ENCODE results near the gene GAB1.

GAB1 gene

GRCh38 chr4:143432258-143432591 lies 95.5 kb downstream of the GAB1 start:
- peaks cover 0 to 6% of the 10 kb centered on the region in 2 donors for H3K9me3 ChIP-seq (ENCODE audit: control insufficient read depth in 2 of 2, low read length in 2 of 2)
- H3K27me3 ChIP-seq (ENCODE audit: control insufficient read depth in 2 of 2, insufficient read depth in 2 of 2, low read length in 2 of 2), result no peaks in the 10 kb centered on the region
- H3K9ac ChIP-seq (ENCODE audit: low read depth in 1 of 2, low read length in 2 of 2), result no peak overlapping the region
- H3K27ac ChIP-seq (ENCODE audit: low read depth in 2 of 2, low read length in 2 of 2), result no peak overlapping the region
- no peak overlapping the region for H3K4me3 ChIP-seq (ENCODE audit: low read length in 2 of 2)
- peaks cover 0 to 7% of the 10 kb centered on the region in 2 donors for H3K4me1 ChIP-seq (ENCODE audit: control insufficient read depth in 2 of 2, insufficient read depth in 2 of 2, low read length in 2 of 2)
- H3K36me3 ChIP-seq (ENCODE audit: control insufficient read depth in 2 of 2, insufficient read depth in 2 of 2, low read length in 2 of 2), result peaks cover 8 to 14% of the 10 kb centered on the region in 2 donors

DNA sequence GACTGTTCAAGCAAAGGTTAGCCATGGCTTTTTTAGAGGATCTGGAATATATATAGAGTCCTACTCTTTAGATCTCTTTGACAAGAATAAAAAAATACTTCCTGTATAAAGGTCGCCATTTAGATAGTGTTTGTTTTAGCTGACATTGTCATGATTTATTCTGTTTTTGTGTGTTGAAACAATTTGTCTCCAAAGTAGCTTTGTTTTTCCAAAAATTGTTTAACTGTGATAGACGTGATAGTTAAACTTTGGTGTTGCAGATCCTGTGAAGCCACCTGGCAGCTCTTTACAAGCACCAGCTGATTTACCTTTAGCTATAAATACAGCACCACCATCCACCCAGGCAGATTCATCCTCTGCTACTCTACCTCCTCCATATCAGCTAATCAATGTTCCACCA lies 96.6 kb downstream of the GAB1 start:
- H3K4me3 ChIP-seq (ENCODE audit: low read length in 2 of 2), result no peak overlapping the region
- no peak overlapping the region for H3K27ac ChIP-seq (ENCODE audit: low read depth in 2 of 2, low read length in 2 of 2)
- peaks cover 12 to 17% of the 10 kb centered on the region in 2 donors for H3K36me3 ChIP-seq (ENCODE audit: control insufficient read depth in 2 of 2, insufficient read depth in 2 of 2, low read length in 2 of 2)

GRCh38 chr4:143435955-143436354 lies 99.3 kb downstream of the GAB1 start:
- Histone ChIP-seq H3K27me3 (ENCODE audit: control insufficient read depth in 2 of 2, insufficient read depth in 2 of 2, low read length in 2 of 2) (no peaks in the 10 kb centered on the region), H3K27ac (ENCODE audit: low read depth in 2 of 2, low read length in 2 of 2) (no peak overlapping the region), H3K9me3 (ENCODE audit: control insufficient read depth in 2 of 2, low read length in 2 of 2) (no peaks in the 10 kb centered on the region), H3K4me1 (ENCODE audit: control insufficient read depth in 2 of 2, insufficient read depth in 2 of 2, low read length in 2 of 2) (peaks cover 0 to 12% of the 10 kb centered on the region in 2 donors), H3K9ac (ENCODE audit: low read depth in 1 of 2, low read length in 2 of 2) (no peak overlapping the region), H3K4me3 (ENCODE audit: low read length in 2 of 2) (no peak overlapping the region), H3K36me3 (ENCODE audit: control insufficient read depth in 2 of 2, insufficient read depth in 2 of 2, low read length in 2 of 2) (peaks cover 25 to 27% of the 10 kb centered on the region in 2 donors)

More for the DNA sequence above, 96.6 kb downstream of the GAB1 start:
- no peak overlapping the region for H3K9ac ChIP-seq (ENCODE audit: low read depth in 1 of 2, low read length in 2 of 2)
- H3K4me1 ChIP-seq (ENCODE audit: control insufficient read depth in 2 of 2, insufficient read depth in 2 of 2, low read length in 2 of 2), result peaks cover 0 to 12% of the 10 kb centered on the region in 2 donors
- no peaks in the 10 kb centered on the region for H3K27me3 ChIP-seq (ENCODE audit: control insufficient read depth in 2 of 2, insufficient read depth in 2 of 2, low read length in 2 of 2)
- peaks cover 0 to 6% of the 10 kb centered on the region in 2 donors for H3K9me3 ChIP-seq (ENCODE audit: control insufficient read depth in 2 of 2, low read length in 2 of 2)

DNA sequence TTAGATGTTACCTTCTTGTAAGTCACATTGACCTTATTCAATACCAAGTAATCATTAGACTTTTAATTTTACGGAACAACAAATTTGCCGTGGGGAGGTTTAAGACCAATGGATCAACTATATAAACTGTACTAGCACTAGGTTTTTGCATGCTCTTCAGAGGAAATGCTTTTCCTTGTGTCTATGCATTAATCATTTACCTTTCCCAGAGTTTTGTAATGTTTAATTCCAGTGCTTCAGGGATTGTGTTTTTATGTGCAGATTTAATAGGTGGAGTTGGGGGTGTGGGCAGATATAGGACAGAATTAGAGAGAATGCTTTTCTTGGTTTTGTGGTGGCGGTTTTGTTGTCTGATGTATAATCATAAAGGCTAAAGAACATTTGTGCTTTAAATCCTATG lies 100.8 kb downstream of the GAB1 start:
- Histone ChIP-seq H3K36me3 (ENCODE audit: control insufficient read depth in 2 of 2, insufficient read depth in 2 of 2, low read length in 2 of 2) (peaks cover 22 to 27% of the 10 kb centered on the region in 2 donors), H3K27me3 (ENCODE audit: control insufficient read depth in 2 of 2, insufficient read depth in 2 of 2, low read length in 2 of 2) (no peaks in the 10 kb centered on the region), H3K27ac (ENCODE audit: low read depth in 2 of 2, low read length in 2 of 2) (no peak overlapping the region)

GRCh38 chr4:143437937-143438336 lies 101.3 kb downstream of the GAB1 start:
- Histone ChIP-seq H3K4me3 (ENCODE audit: low read length in 2 of 2) (no peak overlapping the region), H3K9me3 (ENCODE audit: control insufficient read depth in 2 of 2, low read length in 2 of 2) (no peaks in the 10 kb centered on the region), H3K4me1 (ENCODE audit: control insufficient read depth in 2 of 2, insufficient read depth in 2 of 2, low read length in 2 of 2) (peaks cover 3 to 12% of the 10 kb centered on the region in 2 donors), H3K9ac (ENCODE audit: low read depth in 1 of 2, low read length in 2 of 2) (no peak overlapping the region), H3K36me3 (ENCODE audit: control insufficient read depth in 2 of 2, insufficient read depth in 2 of 2, low read length in 2 of 2) (peaks cover 22 to 27% of the 10 kb centered on the region in 2 donors), H3K27me3 (ENCODE audit: control insufficient read depth in 2 of 2, insufficient read depth in 2 of 2, low read length in 2 of 2) (no peaks in the 10 kb centered on the region), H3K27ac (ENCODE audit: low read depth in 2 of 2, low read length in 2 of 2) (no peak overlapping the region)

More for the DNA sequence above, 100.8 kb downstream of the GAB1 start:
- H3K4me3 ChIP-seq (ENCODE audit: low read length in 2 of 2), result no peak overlapping the region
- H3K9me3 ChIP-seq (ENCODE audit: control insufficient read depth in 2 of 2, low read length in 2 of 2), result no peaks in the 10 kb centered on the region
- peaks cover 3 to 12% of the 10 kb centered on the region in 2 donors for H3K4me1 ChIP-seq (ENCODE audit: control insufficient read depth in 2 of 2, insufficient read depth in 2 of 2, low read length in 2 of 2)
- no peak overlapping the region for H3K9ac ChIP-seq (ENCODE audit: low read depth in 1 of 2, low read length in 2 of 2)

DNA sequence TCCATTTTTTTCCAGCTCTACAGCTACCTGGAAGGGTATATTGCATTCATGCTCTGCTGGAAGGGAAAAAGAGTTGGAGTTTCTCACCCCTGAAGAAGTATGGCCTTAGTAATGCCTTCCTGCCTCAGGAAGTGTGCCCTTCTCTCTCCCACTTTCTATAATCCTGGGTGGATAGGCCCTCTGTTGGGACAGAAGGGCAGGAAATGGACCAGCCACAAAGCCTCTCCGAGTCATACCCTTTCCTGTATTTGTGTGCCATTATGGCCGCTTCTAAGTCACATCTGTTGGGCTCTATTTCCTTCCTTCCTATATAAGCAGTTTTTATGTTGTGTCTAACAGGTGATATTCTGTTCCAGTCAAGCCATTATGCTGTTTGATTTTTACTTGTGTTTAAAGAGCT lies 102.0 kb downstream of the GAB1 start:
- Histone ChIP-seq H3K4me3 (ENCODE audit: low read length in 2 of 2) (no peak overlapping the region), H3K27me3 (ENCODE audit: control insufficient read depth in 2 of 2, insufficient read depth in 2 of 2, low read length in 2 of 2) (no peaks in the 10 kb centered on the region), H3K36me3 (ENCODE audit: control insufficient read depth in 2 of 2, insufficient read depth in 2 of 2, low read length in 2 of 2) (peaks cover 19 to 22% of the 10 kb centered on the region in 2 donors), H3K27ac (ENCODE audit: low read depth in 2 of 2, low read length in 2 of 2) (no peak overlapping the region), H3K4me1 (ENCODE audit: control insufficient read depth in 2 of 2, insufficient read depth in 2 of 2, low read length in 2 of 2) (peaks cover 3 to 12% of the 10 kb centered on the region in 2 donors), H3K9me3 (ENCODE audit: control insufficient read depth in 2 of 2, low read length in 2 of 2) (no peaks in the 10 kb centered on the region), H3K9ac (ENCODE audit: low read depth in 1 of 2, low read length in 2 of 2) (no peak overlapping the region)

GRCh38 chr4:143441109-143441508 lies 104.4 kb downstream of the GAB1 start:
- Histone ChIP-seq H3K36me3 (ENCODE audit: control insufficient read depth in 2 of 2, insufficient read depth in 2 of 2, low read length in 2 of 2) (peaks cover 17 to 20% of the 10 kb centered on the region in 2 donors), H3K4me3 (ENCODE audit: low read length in 2 of 2) (no peak overlapping the region), H3K4me1 (ENCODE audit: control insufficient read depth in 2 of 2, insufficient read depth in 2 of 2, low read length in 2 of 2) (peaks cover 3 to 12% of the 10 kb centered on the region in 2 donors), H3K9me3 (ENCODE audit: control insufficient read depth in 2 of 2, low read length in 2 of 2) (no peaks in the 10 kb centered on the region), H3K9ac (ENCODE audit: low read depth in 1 of 2, low read length in 2 of 2) (no peak overlapping the region), H3K27ac (ENCODE audit: low read depth in 2 of 2, low read length in 2 of 2) (no peak overlapping the region), H3K27me3 (ENCODE audit: control insufficient read depth in 2 of 2, insufficient read depth in 2 of 2, low read length in 2 of 2) (no peaks in the 10 kb centered on the region)

- no peak overlapping the region for H3K9ac ChIP-seq (ENCODE audit: low read depth in 1 of 2, low read length in 2 of 2)
- H3K9me3 ChIP-seq (ENCODE audit: control insufficient read depth in 2 of 2, low read length in 2 of 2), result no peaks in the 10 kb centered on the region
- H3K27ac ChIP-seq (ENCODE audit: low read depth in 2 of 2, low read length in 2 of 2), result no peak overlapping the region
These were observed 105.0 kb downstream of the GAB1 start for GRCh38 chr4:143441678-143442077.

GRCh38 chr4:143443728-143444127 lies 107.1 kb downstream of the GAB1 start:
- H3K4me3 ChIP-seq (ENCODE audit: low read length in 2 of 2), result no peak overlapping the region
- H3K4me1 ChIP-seq (ENCODE audit: control insufficient read depth in 2 of 2, insufficient read depth in 2 of 2, low read length in 2 of 2), result peaks cover 0 to 3% of the 10 kb centered on the region in 2 donors
- peaks cover 8 to 10% of the 10 kb centered on the region in 2 donors for H3K36me3 ChIP-seq (ENCODE audit: control insufficient read depth in 2 of 2, insufficient read depth in 2 of 2, low read length in 2 of 2)
- no peaks in the 10 kb centered on the region for H3K9me3 ChIP-seq (ENCODE audit: control insufficient read depth in 2 of 2, low read length in 2 of 2)
- H3K9ac ChIP-seq (ENCODE audit: low read depth in 1 of 2, low read length in 2 of 2), result no peak overlapping the region
- no peak overlapping the region for H3K27ac ChIP-seq (ENCODE audit: low read depth in 2 of 2, low read length in 2 of 2)
- no peaks in the 10 kb centered on the region for H3K27me3 ChIP-seq (ENCODE audit: control insufficient read depth in 2 of 2, insufficient read depth in 2 of 2, low read length in 2 of 2)

More at GRCh38 chr4:143441678-143442077, 105.0 kb downstream of the GAB1 start:
- peaks cover 3 to 8% of the 10 kb centered on the region in 2 donors for H3K4me1 ChIP-seq (ENCODE audit: control insufficient read depth in 2 of 2, insufficient read depth in 2 of 2, low read length in 2 of 2)
- no peaks in the 10 kb centered on the region for H3K27me3 ChIP-seq (ENCODE audit: control insufficient read depth in 2 of 2, insufficient read depth in 2 of 2, low read length in 2 of 2)
- H3K4me3 ChIP-seq (ENCODE audit: low read length in 2 of 2), result no peak overlapping the region
- H3K36me3 ChIP-seq (ENCODE audit: control insufficient read depth in 2 of 2, insufficient read depth in 2 of 2, low read length in 2 of 2), result peaks cover 17% of the 10 kb centered on the region in 2 donors

- H3K4me3 ChIP-seq (ENCODE audit: low read length in 2 of 2), result no peak overlapping the region
- no peaks in the 10 kb centered on the region for H3K9me3 ChIP-seq (ENCODE audit: control insufficient read depth in 2 of 2, low read length in 2 of 2)
- H3K27ac ChIP-seq (ENCODE audit: low read depth in 2 of 2, low read length in 2 of 2), result no peak overlapping the region
- no peak overlapping the region for H3K9ac ChIP-seq (ENCODE audit: low read depth in 1 of 2, low read length in 2 of 2)
- no peaks in the 10 kb centered on the region for H3K27me3 ChIP-seq (ENCODE audit: control insufficient read depth in 2 of 2, insufficient read depth in 2 of 2, low read length in 2 of 2)
- H3K4me1 ChIP-seq (ENCODE audit: control insufficient read depth in 2 of 2, insufficient read depth in 2 of 2, low read length in 2 of 2), result no peaks in the 10 kb centered on the region
- peaks cover 3 to 5% of the 10 kb centered on the region in 2 donors for H3K36me3 ChIP-seq (ENCODE audit: control insufficient read depth in 2 of 2, insufficient read depth in 2 of 2, low read length in 2 of 2)
These were observed 114.5 kb downstream of the GAB1 start for GRCh38 chr4:143451186-143451585.

DNA sequence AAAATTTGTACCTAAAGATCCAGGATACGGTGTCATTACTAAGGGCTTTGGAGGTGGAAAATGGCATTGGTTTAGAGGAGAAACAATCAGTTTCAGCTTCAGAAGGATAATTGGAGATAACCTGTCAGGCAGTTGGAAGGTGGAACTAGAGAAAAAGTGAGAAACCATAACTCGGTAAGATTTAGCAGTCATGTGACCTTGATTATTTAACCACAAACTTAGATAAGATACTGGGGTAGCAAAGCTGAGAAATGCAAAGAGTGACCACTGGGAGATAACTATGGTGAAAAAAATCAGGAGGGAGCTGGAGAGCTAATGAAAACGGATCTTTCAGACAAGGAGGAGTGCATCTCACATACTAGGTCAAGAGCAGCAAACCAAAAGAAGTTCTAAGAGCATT lies 118.5 kb downstream of the GAB1 start:
- no peaks in the 10 kb centered on the region for H3K27me3 ChIP-seq (ENCODE audit: control insufficient read depth in 2 of 2, insufficient read depth in 2 of 2, low read length in 2 of 2)
- H3K9ac ChIP-seq (ENCODE audit: low read depth in 1 of 2, low read length in 2 of 2), result no peak overlapping the region
- no peaks in the 10 kb centered on the region for H3K4me1 ChIP-seq (ENCODE audit: control insufficient read depth in 2 of 2, insufficient read depth in 2 of 2, low read length in 2 of 2)
- H3K9me3 ChIP-seq (ENCODE audit: control insufficient read depth in 2 of 2, low read length in 2 of 2), result no peaks in the 10 kb centered on the region
- peaks cover 8 to 9% of the 10 kb centered on the region in 2 donors for H3K36me3 ChIP-seq (ENCODE audit: control insufficient read depth in 2 of 2, insufficient read depth in 2 of 2, low read length in 2 of 2)
- H3K4me3 ChIP-seq (ENCODE audit: low read length in 2 of 2), result no peak overlapping the region
- no peak overlapping the region for H3K27ac ChIP-seq (ENCODE audit: low read depth in 2 of 2, low read length in 2 of 2)

All from mucosa of rectum (tissue), 2 donors.